GM23338 (cell line): Measurements from ENCODE around the gene NFAT5. TPM values are rescaled to one million over a fixed set of nuclear protein-coding genes. Genes with fewer than 3 reads are reported as not detected.

Source experiments
- ATAC-seq: fragments of 200-7000 bp; cut with Tn5 transposase; 3 replicates; pipeline ENCODE4 v1.9.1; 2020
- DNase-seq: peaks from one replicate; pipeline ENCODE4 v3.0.0-alpha.2; 2015; ENCODE audit warnings: low spot score
- H2AFZ ChIP-seq: fragments of 200-600 bp; sonication (generic); 2 replicates; pipeline ENCODE4 v1.8.0; 2016; ENCODE audit warnings: antibody characterized with exemption, mild to moderate bottlenecking, moderate library complexity
- H3F3A ChIP-seq: fragments of 200-600 bp; sonication (generic); replicated peaks from 2 replicates; pipeline ENCODE4 v1.8.0; 2017; ENCODE audit warnings: antibody characterized with exemption, mixed run types, low read depth
- H3K27ac ChIP-seq: fragments of 200-600 bp; sonication (generic); 2 replicates; pipeline ENCODE4 v1.6.1; 2016; ENCODE audit warnings: low read depth
- H3K27me3 ChIP-seq: fragments of 200-600 bp; sonication (generic); 2 replicates; pipeline ENCODE4 v1.8.0; 2016; ENCODE audit warnings: mild to moderate bottlenecking, mixed run types, moderate library complexity; ENCODE audit not compliant: insufficient read depth
- H3K36me3 ChIP-seq: fragments of 200-600 bp; sonication (generic); 2 replicates; pipeline ENCODE4 v1.8.0; 2016; ENCODE audit warnings: mild to moderate bottlenecking; ENCODE audit not compliant: insufficient read depth
- H3K4me1 ChIP-seq: fragments of 200-600 bp; sonication (generic); 2 replicates; pipeline ENCODE4 v1.8.0; 2016; ENCODE audit warnings: mild to moderate bottlenecking, moderate library complexity; ENCODE audit not compliant: insufficient read depth
- H3K4me2 ChIP-seq: fragments of 200-600 bp; sonication (generic); 2 replicates; pipeline ENCODE4 v1.7.1; 2017; ENCODE audit warnings: mixed run types
- H3K4me3 ChIP-seq: fragments of 200-600 bp; sonication (generic); 2 replicates; pipeline ENCODE4 v1.6.1; 2016; ENCODE audit warnings: mixed run types
- H3K79me2 ChIP-seq: fragments of 200-600 bp; sonication (generic); replicated peaks from 2 replicates; pipeline ENCODE4 v1.8.0; 2017; ENCODE audit warnings: mild to moderate bottlenecking; ENCODE audit not compliant: insufficient read depth
- H3K9me2 ChIP-seq: fragments of 200-600 bp; sonication (generic); 2 replicates; pipeline ENCODE4 v1.8.0; 2017; ENCODE audit not compliant: insufficient read depth
- H4K20me1 ChIP-seq: fragments of 200-600 bp; sonication (generic); replicated peaks from 2 replicates; pipeline ENCODE4 v1.8.0; 2017; ENCODE audit warnings: mild to moderate bottlenecking; ENCODE audit not compliant: insufficient read depth
- H3K27ac Mint-ChIP-seq: 2 replicates; pipeline ENCODE4 v1.8.0; 2020; ENCODE audit warnings: inconsistent platforms, mild to moderate bottlenecking, moderate library complexity, mixed read lengths
- H3K27me3 Mint-ChIP-seq: 3 replicates; pipeline ENCODE4 v1.8.0; 2022; ENCODE audit warnings: low read depth, mild to moderate bottlenecking, moderate library complexity, mixed read lengths, inconsistent platforms; ENCODE audit not compliant: insufficient read depth, poor library complexity
- H3K36me3 Mint-ChIP-seq: 3 replicates; pipeline ENCODE4 v1.8.0; 2021; ENCODE audit warnings: low read depth, mild to moderate bottlenecking, inconsistent platforms, moderate library complexity, mixed read lengths
- H3K4me1 Mint-ChIP-seq: 3 replicates; pipeline ENCODE4 v1.8.0; 2020; ENCODE audit warnings: mild to moderate bottlenecking, inconsistent platforms, mixed read lengths
- H3K4me3 Mint-ChIP-seq: 3 replicates; pipeline ENCODE4 v1.8.0; 2021; ENCODE audit warnings: moderate library complexity, mild to moderate bottlenecking, inconsistent platforms, mixed read lengths
- H3K9me3 Mint-ChIP-seq: 3 replicates; pipeline ENCODE4 v1.8.0; 2020; ENCODE audit warnings: moderate library complexity, mild to moderate bottlenecking, inconsistent platforms, mixed read lengths
- CREB1 ChIP-seq: fragments of 250-450 bp; sonication (Bioruptor Pico); IDR thresholded peaks from 2 replicates; pipeline ENCODE4 v1.5.0; 2020; ENCODE audit warnings: low read depth, mild to moderate bottlenecking, moderate library complexity
- EZH2 ChIP-seq: fragments of 200-600 bp; sonication (generic); IDR thresholded peaks from one replicate; pipeline ENCODE4 v1.8.0; 2017; ENCODE audit warnings: antibody characterized with exemption, mild to moderate bottlenecking, low read depth; ENCODE audit not compliant: unreplicated experiment
- EZH2phosphoT487 ChIP-seq: fragments of 200-600 bp; sonication (generic); IDR thresholded peaks from one replicate; pipeline ENCODE4 v1.8.1; 2018; ENCODE audit warnings: antibody characterized with exemption; ENCODE audit not compliant: unreplicated experiment
- JUNB ChIP-seq: IDR thresholded peaks from one replicate; pipeline ENCODE4 v1.6.1; 2016; ENCODE audit warnings: antibody characterized with exemption; ENCODE audit not compliant: unreplicated experiment
- NANOG ChIP-seq: IDR thresholded peaks from 2 replicates; pipeline ENCODE4 v1.6.1; 2016; ENCODE audit warnings: antibody characterized with exemption, borderline replicate concordance
- POLR2AphosphoS5 ChIP-seq: IDR thresholded peaks from 2 replicates; pipeline ENCODE4 v1.6.1; 2016; ENCODE audit warnings: antibody characterized with exemption, low read depth
- STAT1 ChIP-seq: IDR thresholded peaks from one replicate; pipeline ENCODE4 v1.6.1; 2016; ENCODE audit warnings: antibody characterized with exemption; ENCODE audit not compliant: unreplicated experiment
- ZNF114 ChIP-seq: fragments of 250-450 bp; sonication (Bioruptor Pico); IDR thresholded peaks from 2 replicates; pipeline ENCODE4 v1.5.0; 2020; ENCODE audit warnings: mild to moderate bottlenecking, moderate library complexity
- ZNF331 ChIP-seq: fragments of 250-450 bp; sonication (Bioruptor Pico); IDR thresholded peaks from 2 replicates; pipeline ENCODE4 v1.5.0; 2020; ENCODE audit warnings: low read depth, mild to moderate bottlenecking, moderate library complexity
- polyA plus RNA-seq: library from polyadenylated mRNA; unstranded; fragments of >200 nt; fragmentation: Nextera tagmentation; extraction: Ambion mirVana; gene quantifications from 2 replicates; pipeline ENCODE4 v1.2.1, GENCODE V29; 2016
- total RNA-seq: library from RNA; depleted of rRNA; stranded (reverse); fragments of >200 nt; shearing (Covaris generic); gene quantifications from 2 replicates; pipeline ENCODE4 v1.2.3, GENCODE V29; 2014
- TF ChIP-seq, protein P1 (sequence below): IDR thresholded peaks from 2 replicates; pipeline ENCODE4 v1.6.1; 2016; ENCODE audit warnings: antibody characterized with exemption
- TF ChIP-seq, protein P2 (sequence below): IDR thresholded peaks from one replicate; pipeline ENCODE4 v1.6.1; 2018; ENCODE audit warnings: antibody characterized with exemption; ENCODE audit not compliant: unreplicated experiment
- TF ChIP-seq, protein P3 (sequence below): fragments of 250-450 bp; sonication (Bioruptor Pico); IDR thresholded peaks from 2 replicates; pipeline ENCODE4 v1.5.0; 2020; ENCODE audit warnings: mild to moderate bottlenecking, moderate library complexity
- TF ChIP-seq, protein P4 (sequence below), 2 experiments: fragments of 200-600 bp in 1 of 2; sonication (generic) in 1 of 2; conservative IDR thresholded peaks; 2 replicates each; pipeline versions ENCODE4 v1.5.1 to v1.6.1; 2016 to 2017; ENCODE audit warnings: antibody characterized with exemption in 2 of 2, low read depth in 2 of 2, mild to moderate bottlenecking in 2 of 2, moderate library complexity in 1 of 2

The NFAT5 gene
- total and polyA plus RNA-seq, 2 experiments from 2014 or later = 10.6 to 27.0 TPM

DNA sequence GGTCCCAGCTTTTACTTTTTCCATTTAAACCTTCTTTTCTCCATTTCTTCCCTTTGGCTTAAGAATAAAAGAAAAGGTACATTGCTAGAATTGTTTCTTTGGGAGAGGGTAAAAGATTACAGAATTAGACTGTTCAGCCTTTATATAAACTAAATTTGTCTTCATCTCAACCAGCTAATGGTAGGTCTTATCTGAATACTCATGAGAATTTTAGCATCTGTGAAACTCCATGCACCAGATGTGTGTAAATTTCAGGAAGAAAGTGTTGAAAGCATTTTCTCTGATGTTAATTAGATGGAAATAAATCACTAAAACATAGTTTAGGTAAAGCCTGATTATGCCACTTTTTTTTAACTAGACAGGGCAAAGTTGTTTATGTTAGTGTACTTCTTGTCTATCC, 135.7 kb downstream of the NFAT5 start:
- no peaks in the 10 kb centered on the region for H3K36me3 Mint-ChIP-seq
- no peak overlapping the region for H3K27ac Mint-ChIP-seq
- Histone ChIP-seq H3K4me2 (no peak overlapping the region), H3K9me2 (no peaks in the 10 kb centered on the region), H3F3A (no peaks in the 10 kb centered on the region), H3K4me3 (no peak overlapping the region), H3K79me2 (no peaks in the 10 kb centered on the region), H2AFZ (no peak overlapping the region), H3K27ac (no peak overlapping the region), H4K20me1 (no peaks in the 10 kb centered on the region), H3K27me3 (no peaks in the 10 kb centered on the region), H3K36me3 (no peaks in the 10 kb centered on the region), H3K4me1 (peaks cover 3% of the 10 kb centered on the region; the same call in 1 of the 2 replicates)
- TF ChIP-seq, protein P1, sequence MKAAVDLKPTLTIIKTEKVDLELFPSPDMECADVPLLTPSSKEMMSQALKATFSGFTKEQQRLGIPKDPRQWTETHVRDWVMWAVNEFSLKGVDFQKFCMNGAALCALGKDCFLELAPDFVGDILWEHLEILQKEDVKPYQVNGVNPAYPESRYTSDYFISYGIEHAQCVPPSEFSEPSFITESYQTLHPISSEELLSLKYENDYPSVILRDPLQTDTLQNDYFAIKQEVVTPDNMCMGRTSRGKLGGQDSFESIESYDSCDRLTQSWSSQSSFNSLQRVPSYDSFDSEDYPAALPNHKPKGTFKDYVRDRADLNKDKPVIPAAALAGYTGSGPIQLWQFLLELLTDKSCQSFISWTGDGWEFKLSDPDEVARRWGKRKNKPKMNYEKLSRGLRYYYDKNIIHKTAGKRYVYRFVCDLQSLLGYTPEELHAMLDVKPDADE = no peak
- TF ChIP-seq, protein P2, sequence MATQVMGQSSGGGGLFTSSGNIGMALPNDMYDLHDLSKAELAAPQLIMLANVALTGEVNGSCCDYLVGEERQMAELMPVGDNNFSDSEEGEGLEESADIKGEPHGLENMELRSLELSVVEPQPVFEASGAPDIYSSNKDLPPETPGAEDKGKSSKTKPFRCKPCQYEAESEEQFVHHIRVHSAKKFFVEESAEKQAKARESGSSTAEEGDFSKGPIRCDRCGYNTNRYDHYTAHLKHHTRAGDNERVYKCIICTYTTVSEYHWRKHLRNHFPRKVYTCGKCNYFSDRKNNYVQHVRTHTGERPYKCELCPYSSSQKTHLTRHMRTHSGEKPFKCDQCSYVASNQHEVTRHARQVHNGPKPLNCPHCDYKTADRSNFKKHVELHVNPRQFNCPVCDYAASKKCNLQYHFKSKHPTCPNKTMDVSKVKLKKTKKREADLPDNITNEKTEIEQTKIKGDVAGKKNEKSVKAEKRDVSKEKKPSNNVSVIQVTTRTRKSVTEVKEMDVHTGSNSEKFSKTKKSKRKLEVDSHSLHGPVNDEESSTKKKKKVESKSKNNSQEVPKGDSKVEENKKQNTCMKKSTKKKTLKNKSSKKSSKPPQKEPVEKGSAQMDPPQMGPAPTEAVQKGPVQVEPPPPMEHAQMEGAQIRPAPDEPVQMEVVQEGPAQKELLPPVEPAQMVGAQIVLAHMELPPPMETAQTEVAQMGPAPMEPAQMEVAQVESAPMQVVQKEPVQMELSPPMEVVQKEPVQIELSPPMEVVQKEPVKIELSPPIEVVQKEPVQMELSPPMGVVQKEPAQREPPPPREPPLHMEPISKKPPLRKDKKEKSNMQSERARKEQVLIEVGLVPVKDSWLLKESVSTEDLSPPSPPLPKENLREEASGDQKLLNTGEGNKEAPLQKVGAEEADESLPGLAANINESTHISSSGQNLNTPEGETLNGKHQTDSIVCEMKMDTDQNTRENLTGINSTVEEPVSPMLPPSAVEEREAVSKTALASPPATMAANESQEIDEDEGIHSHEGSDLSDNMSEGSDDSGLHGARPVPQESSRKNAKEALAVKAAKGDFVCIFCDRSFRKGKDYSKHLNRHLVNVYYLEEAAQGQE = no peak
- TF ChIP-seq JUNB (no peak), EZH2phosphoT487 (no peak), NANOG (no peak), EZH2 (no peak), CREB1 (CRISPR knock-in tag) (no peak), ZNF331 (no peak), ZNF114 (CRISPR knock-in tag) (no peak), STAT1 (no peak), POLR2AphosphoS5 (no peak)
- TF ChIP-seq, protein P3, sequence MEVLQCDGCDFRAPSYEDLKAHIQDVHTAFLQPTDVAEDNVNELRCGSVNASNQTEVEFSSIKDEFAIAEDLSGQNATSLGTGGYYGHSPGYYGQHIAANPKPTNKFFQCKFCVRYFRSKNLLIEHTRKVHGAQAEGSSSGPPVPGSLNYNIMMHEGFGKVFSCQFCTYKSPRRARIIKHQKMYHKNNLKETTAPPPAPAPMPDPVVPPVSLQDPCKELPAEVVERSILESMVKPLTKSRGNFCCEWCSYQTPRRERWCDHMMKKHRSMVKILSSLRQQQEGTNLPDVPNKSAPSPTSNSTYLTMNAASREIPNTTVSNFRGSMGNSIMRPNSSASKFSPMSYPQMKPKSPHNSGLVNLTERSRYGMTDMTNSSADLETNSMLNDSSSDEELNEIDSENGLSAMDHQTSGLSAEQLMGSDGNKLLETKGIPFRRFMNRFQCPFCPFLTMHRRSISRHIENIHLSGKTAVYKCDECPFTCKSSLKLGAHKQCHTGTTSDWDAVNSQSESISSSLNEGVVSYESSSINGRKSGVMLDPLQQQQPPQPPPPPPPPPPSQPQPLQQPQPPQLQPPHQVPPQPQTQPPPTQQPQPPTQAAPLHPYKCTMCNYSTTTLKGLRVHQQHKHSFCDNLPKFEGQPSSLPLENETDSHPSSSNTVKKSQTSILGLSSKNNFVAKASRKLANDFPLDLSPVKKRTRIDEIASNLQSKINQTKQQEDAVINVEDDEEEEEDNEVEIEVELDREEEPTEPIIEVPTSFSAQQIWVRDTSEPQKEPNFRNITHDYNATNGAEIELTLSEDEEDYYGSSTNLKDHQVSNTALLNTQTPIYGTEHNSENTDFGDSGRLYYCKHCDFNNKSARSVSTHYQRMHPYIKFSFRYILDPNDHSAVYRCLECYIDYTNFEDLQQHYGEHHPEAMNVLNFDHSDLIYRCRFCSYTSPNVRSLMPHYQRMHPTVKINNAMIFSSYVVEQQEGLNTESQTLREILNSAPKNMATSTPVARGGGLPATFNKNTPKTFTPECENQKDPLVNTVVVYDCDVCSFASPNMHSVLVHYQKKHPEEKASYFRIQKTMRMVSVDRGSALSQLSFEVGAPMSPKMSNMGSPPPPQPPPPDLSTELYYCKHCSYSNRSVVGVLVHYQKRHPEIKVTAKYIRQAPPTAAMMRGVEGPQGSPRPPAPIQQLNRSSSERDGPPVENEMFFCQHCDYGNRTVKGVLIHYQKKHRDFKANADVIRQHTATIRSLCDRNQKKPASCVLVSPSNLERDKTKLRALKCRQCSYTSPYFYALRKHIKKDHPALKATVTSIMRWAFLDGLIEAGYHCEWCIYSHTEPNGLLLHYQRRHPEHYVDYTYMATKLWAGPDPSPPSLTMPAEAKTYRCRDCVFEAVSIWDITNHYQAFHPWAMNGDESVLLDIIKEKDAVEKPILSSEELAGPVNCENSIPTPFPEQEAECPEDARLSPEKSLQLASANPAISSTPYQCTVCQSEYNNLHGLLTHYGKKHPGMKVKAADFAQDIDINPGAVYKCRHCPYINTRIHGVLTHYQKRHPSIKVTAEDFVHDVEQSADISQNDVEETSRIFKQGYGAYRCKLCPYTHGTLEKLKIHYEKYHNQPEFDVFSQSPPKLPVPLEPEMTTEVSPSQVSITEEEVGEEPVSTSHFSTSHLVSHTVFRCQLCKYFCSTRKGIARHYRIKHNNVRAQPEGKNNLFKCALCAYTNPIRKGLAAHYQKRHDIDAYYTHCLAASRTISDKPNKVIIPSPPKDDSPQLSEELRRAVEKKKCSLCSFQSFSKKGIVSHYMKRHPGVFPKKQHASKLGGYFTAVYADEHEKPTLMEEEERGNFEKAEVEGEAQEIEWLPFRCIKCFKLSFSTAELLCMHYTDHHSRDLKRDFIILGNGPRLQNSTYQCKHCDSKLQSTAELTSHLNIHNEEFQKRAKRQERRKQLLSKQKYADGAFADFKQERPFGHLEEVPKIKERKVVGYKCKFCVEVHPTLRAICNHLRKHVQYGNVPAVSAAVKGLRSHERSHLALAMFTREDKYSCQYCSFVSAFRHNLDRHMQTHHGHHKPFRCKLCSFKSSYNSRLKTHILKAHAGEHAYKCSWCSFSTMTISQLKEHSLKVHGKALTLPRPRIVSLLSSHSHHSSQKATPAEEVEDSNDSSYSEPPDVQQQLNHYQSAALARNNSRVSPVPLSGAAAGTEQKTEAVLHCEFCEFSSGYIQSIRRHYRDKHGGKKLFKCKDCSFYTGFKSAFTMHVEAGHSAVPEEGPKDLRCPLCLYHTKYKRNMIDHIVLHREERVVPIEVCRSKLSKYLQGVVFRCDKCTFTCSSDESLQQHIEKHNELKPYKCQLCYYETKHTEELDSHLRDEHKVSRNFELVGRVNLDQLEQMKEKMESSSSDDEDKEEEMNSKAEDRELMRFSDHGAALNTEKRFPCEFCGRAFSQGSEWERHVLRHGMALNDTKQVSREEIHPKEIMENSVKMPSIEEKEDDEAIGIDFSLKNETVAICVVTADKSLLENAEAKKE (CRISPR knock-in tag) = no peak
- TF ChIP-seq, protein P4, sequence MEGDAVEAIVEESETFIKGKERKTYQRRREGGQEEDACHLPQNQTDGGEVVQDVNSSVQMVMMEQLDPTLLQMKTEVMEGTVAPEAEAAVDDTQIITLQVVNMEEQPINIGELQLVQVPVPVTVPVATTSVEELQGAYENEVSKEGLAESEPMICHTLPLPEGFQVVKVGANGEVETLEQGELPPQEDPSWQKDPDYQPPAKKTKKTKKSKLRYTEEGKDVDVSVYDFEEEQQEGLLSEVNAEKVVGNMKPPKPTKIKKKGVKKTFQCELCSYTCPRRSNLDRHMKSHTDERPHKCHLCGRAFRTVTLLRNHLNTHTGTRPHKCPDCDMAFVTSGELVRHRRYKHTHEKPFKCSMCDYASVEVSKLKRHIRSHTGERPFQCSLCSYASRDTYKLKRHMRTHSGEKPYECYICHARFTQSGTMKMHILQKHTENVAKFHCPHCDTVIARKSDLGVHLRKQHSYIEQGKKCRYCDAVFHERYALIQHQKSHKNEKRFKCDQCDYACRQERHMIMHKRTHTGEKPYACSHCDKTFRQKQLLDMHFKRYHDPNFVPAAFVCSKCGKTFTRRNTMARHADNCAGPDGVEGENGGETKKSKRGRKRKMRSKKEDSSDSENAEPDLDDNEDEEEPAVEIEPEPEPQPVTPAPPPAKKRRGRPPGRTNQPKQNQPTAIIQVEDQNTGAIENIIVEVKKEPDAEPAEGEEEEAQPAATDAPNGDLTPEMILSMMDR (conservative IDR thresholded peaks at IDR 0.05; ENCODE audit: low read depth in 2 of 2) = no peak
- no peak overlapping the region for H3K4me3 Mint-ChIP-seq
- H3K9me3 Mint-ChIP-seq = no peaks in the 10 kb centered on the region
- peaks cover 3% of the 10 kb centered on the region; the same call in 1 of the 3 replicates for H3K4me1 Mint-ChIP-seq
- ATAC-seq = no peak
- no peak for DNase-seq
- H3K27me3 Mint-ChIP-seq = peaks cover 2% of the 10 kb centered on the region
